ENCODE results near the gene FAM110A.

The FAM110A gene

GRCh38 chr20:859751-860231 lies 26.3 kb downstream of the FAM110A start:
- TF ChIP-seq FOXM1 (IDR thresholded peaks at IDR 0.05; ENCODE audit: borderline replicate concordance, low read depth) (no peak), TAF1 (IDR thresholded peaks at IDR 0.05; ENCODE audit: low read depth) (no peak), EGR1 (IDR thresholded peaks at IDR 0.05) (no peak), EP300 (IDR thresholded peaks at IDR 0.05; ENCODE audit: borderline replicate concordance) (no peak), TCF12 (IDR thresholded peaks at IDR 0.05; ENCODE audit: low read depth) (no peak), TEAD4 (IDR thresholded peaks at IDR 0.05) (no peak)

- TF ChIP-seq USF1 (IDR thresholded peaks at IDR 0.05) = no peak
- no peak for TF ChIP-seq CREB1 (IDR thresholded peaks at IDR 0.05; ENCODE audit: low read depth)
These were observed 27.4 kb downstream of the FAM110A start for GRCh38 chr20:860891-861290.

GRCh38 chr20:865440-865839 lies 31.9 kb downstream of the FAM110A start:
- TF ChIP-seq ZBTB7A (IDR thresholded peaks at IDR 0.05; ENCODE audit: low read depth) = no peak
- no peak for TF ChIP-seq EP300 (IDR thresholded peaks at IDR 0.05; ENCODE audit: borderline replicate concordance)
- no peak for TF ChIP-seq TAF1 (IDR thresholded peaks at IDR 0.05; ENCODE audit: low read depth)
- no peak for TF ChIP-seq TEAD4 (IDR thresholded peaks at IDR 0.05)
- no peak for TF ChIP-seq FOXM1 (IDR thresholded peaks at IDR 0.05; ENCODE audit: borderline replicate concordance, low read depth)
- TF ChIP-seq YY1 (IDR thresholded peaks at IDR 0.05; ENCODE audit: low read depth) = no peak
- no peak for TF ChIP-seq NFIC (IDR thresholded peaks at IDR 0.05)
- TF ChIP-seq CREB1 (IDR thresholded peaks at IDR 0.05; ENCODE audit: low read depth) = no peak
- TF ChIP-seq CEBPB (IDR thresholded peaks at IDR 0.05) = no peak
- TF ChIP-seq RAD21 (IDR thresholded peaks at IDR 0.05; ENCODE audit: low read depth) = no peak
- no peak for TF ChIP-seq EGR1 (IDR thresholded peaks at IDR 0.05)
- no peak for TF ChIP-seq REST (IDR thresholded peaks at IDR 0.05; ENCODE audit: low read depth)
- no peak for TF ChIP-seq USF1 (IDR thresholded peaks at IDR 0.05)
- TF ChIP-seq MAX (IDR thresholded peaks at IDR 0.05) = no peak
- TF ChIP-seq TCF12 (IDR thresholded peaks at IDR 0.05; ENCODE audit: low read depth) = no peak

GRCh38 chr20:868279-868678 lies 34.8 kb downstream of the FAM110A start:
- TF ChIP-seq EGR1 (IDR thresholded peaks at IDR 0.05) = no peak
- no peak for TF ChIP-seq RAD21 (IDR thresholded peaks at IDR 0.05; ENCODE audit: low read depth)
- no peak for TF ChIP-seq CEBPB (IDR thresholded peaks at IDR 0.05)
- TF ChIP-seq TCF12 (IDR thresholded peaks at IDR 0.05; ENCODE audit: low read depth) = no peak
- TF ChIP-seq ZBTB7A (IDR thresholded peaks at IDR 0.05; ENCODE audit: low read depth) = no peak
- TF ChIP-seq TEAD4 (IDR thresholded peaks at IDR 0.05) = no peak
- TF ChIP-seq TAF1 (IDR thresholded peaks at IDR 0.05; ENCODE audit: low read depth) = no peak
- no peak for TF ChIP-seq EP300 (IDR thresholded peaks at IDR 0.05; ENCODE audit: borderline replicate concordance)
- no peak for TF ChIP-seq NFIC (IDR thresholded peaks at IDR 0.05)
- TF ChIP-seq MAX (IDR thresholded peaks at IDR 0.05) = no peak
- TF ChIP-seq USF1 (IDR thresholded peaks at IDR 0.05) = no peak
- TF ChIP-seq YY1 (IDR thresholded peaks at IDR 0.05; ENCODE audit: low read depth) = no peak
- TF ChIP-seq CREB1 (IDR thresholded peaks at IDR 0.05; ENCODE audit: low read depth) = no peak
- TF ChIP-seq REST (IDR thresholded peaks at IDR 0.05; ENCODE audit: low read depth) = no peak
- TF ChIP-seq FOXM1 (IDR thresholded peaks at IDR 0.05; ENCODE audit: borderline replicate concordance, low read depth) = no peak

GRCh38 chr20:869606-870005 lies 36.1 kb downstream of the FAM110A start:
- TF ChIP-seq USF1 (IDR thresholded peaks at IDR 0.05) (no peak), NFIC (IDR thresholded peaks at IDR 0.05) (no peak), FOXM1 (IDR thresholded peaks at IDR 0.05; ENCODE audit: borderline replicate concordance, low read depth) (no peak), MAX (IDR thresholded peaks at IDR 0.05) (no peak), TAF1 (IDR thresholded peaks at IDR 0.05; ENCODE audit: low read depth) (no peak), CEBPB (IDR thresholded peaks at IDR 0.05) (no peak), ZBTB7A (IDR thresholded peaks at IDR 0.05; ENCODE audit: low read depth) (no peak), EP300 (IDR thresholded peaks at IDR 0.05; ENCODE audit: borderline replicate concordance) (no peak), YY1 (IDR thresholded peaks at IDR 0.05; ENCODE audit: low read depth) (no peak), TCF12 (IDR thresholded peaks at IDR 0.05; ENCODE audit: low read depth) (no peak), REST (IDR thresholded peaks at IDR 0.05; ENCODE audit: low read depth) (no peak), EGR1 (IDR thresholded peaks at IDR 0.05) (no peak)
